GM23338 (cell line): ENCODE results near the gene SLC4A3. TPM values are rescaled to one million over a fixed set of nuclear protein-coding genes. Genes with fewer than 3 reads are reported as not detected.

Experiments
- ATAC-seq: fragments of 200-7000 bp; cut with Tn5 transposase; 3 replicates; pipeline ENCODE4 v1.9.1; 2020
- DNase-seq: peaks from one replicate; pipeline ENCODE4 v3.0.0-alpha.2; 2015; ENCODE audit warnings: low spot score
- H2AFZ ChIP-seq: fragments of 200-600 bp; sonication (generic); 2 replicates; pipeline ENCODE4 v1.8.0; 2016; ENCODE audit warnings: antibody characterized with exemption, mild to moderate bottlenecking, moderate library complexity
- H3F3A ChIP-seq: fragments of 200-600 bp; sonication (generic); replicated peaks from 2 replicates; pipeline ENCODE4 v1.8.0; 2017; ENCODE audit warnings: antibody characterized with exemption, mixed run types, low read depth
- H3K27ac ChIP-seq: fragments of 200-600 bp; sonication (generic); 2 replicates; pipeline ENCODE4 v1.6.1; 2016; ENCODE audit warnings: low read depth
- H3K27me3 ChIP-seq: fragments of 200-600 bp; sonication (generic); 2 replicates; pipeline ENCODE4 v1.8.0; 2016; ENCODE audit warnings: mild to moderate bottlenecking, mixed run types, moderate library complexity; ENCODE audit not compliant: insufficient read depth
- H3K36me3 ChIP-seq: fragments of 200-600 bp; sonication (generic); 2 replicates; pipeline ENCODE4 v1.8.0; 2016; ENCODE audit warnings: mild to moderate bottlenecking; ENCODE audit not compliant: insufficient read depth
- H3K4me1 ChIP-seq: fragments of 200-600 bp; sonication (generic); 2 replicates; pipeline ENCODE4 v1.8.0; 2016; ENCODE audit warnings: mild to moderate bottlenecking, moderate library complexity; ENCODE audit not compliant: insufficient read depth
- H3K4me2 ChIP-seq: fragments of 200-600 bp; sonication (generic); 2 replicates; pipeline ENCODE4 v1.7.1; 2017; ENCODE audit warnings: mixed run types
- H3K4me3 ChIP-seq: fragments of 200-600 bp; sonication (generic); 2 replicates; pipeline ENCODE4 v1.6.1; 2016; ENCODE audit warnings: mixed run types
- H3K79me2 ChIP-seq: fragments of 200-600 bp; sonication (generic); replicated peaks from 2 replicates; pipeline ENCODE4 v1.8.0; 2017; ENCODE audit warnings: mild to moderate bottlenecking; ENCODE audit not compliant: insufficient read depth
- H3K9me2 ChIP-seq: fragments of 200-600 bp; sonication (generic); 2 replicates; pipeline ENCODE4 v1.8.0; 2017; ENCODE audit not compliant: insufficient read depth
- H4K20me1 ChIP-seq: fragments of 200-600 bp; sonication (generic); replicated peaks from 2 replicates; pipeline ENCODE4 v1.8.0; 2017; ENCODE audit warnings: mild to moderate bottlenecking; ENCODE audit not compliant: insufficient read depth
- H3K27ac Mint-ChIP-seq: 2 replicates; pipeline ENCODE4 v1.8.0; 2020; ENCODE audit warnings: inconsistent platforms, mild to moderate bottlenecking, moderate library complexity, mixed read lengths
- H3K27me3 Mint-ChIP-seq: 3 replicates; pipeline ENCODE4 v1.8.0; 2022; ENCODE audit warnings: low read depth, mild to moderate bottlenecking, moderate library complexity, mixed read lengths, inconsistent platforms; ENCODE audit not compliant: insufficient read depth, poor library complexity
- H3K36me3 Mint-ChIP-seq: 3 replicates; pipeline ENCODE4 v1.8.0; 2021; ENCODE audit warnings: low read depth, mild to moderate bottlenecking, inconsistent platforms, moderate library complexity, mixed read lengths
- H3K4me1 Mint-ChIP-seq: 3 replicates; pipeline ENCODE4 v1.8.0; 2020; ENCODE audit warnings: mild to moderate bottlenecking, inconsistent platforms, mixed read lengths
- H3K4me3 Mint-ChIP-seq: 3 replicates; pipeline ENCODE4 v1.8.0; 2021; ENCODE audit warnings: moderate library complexity, mild to moderate bottlenecking, inconsistent platforms, mixed read lengths
- H3K9me3 Mint-ChIP-seq: 3 replicates; pipeline ENCODE4 v1.8.0; 2020; ENCODE audit warnings: moderate library complexity, mild to moderate bottlenecking, inconsistent platforms, mixed read lengths
- CREB1 ChIP-seq: fragments of 250-450 bp; sonication (Bioruptor Pico); IDR thresholded peaks from 2 replicates; pipeline ENCODE4 v1.5.0; 2020; ENCODE audit warnings: low read depth, mild to moderate bottlenecking, moderate library complexity
- CTCF ChIP-seq, 2 experiments: fragments of 200-600 bp in 1 of 2; sonication (generic) in 1 of 2; conservative IDR thresholded peaks; 2 replicates each; pipeline versions ENCODE4 v1.5.1 to v1.6.1; 2016 to 2017; ENCODE audit warnings: antibody characterized with exemption in 2 of 2, low read depth in 2 of 2, mild to moderate bottlenecking in 2 of 2, moderate library complexity in 1 of 2
- ETS1 ChIP-seq: IDR thresholded peaks from 2 replicates; pipeline ENCODE4 v1.6.1; 2016; ENCODE audit warnings: antibody characterized with exemption
- EZH2 ChIP-seq: fragments of 200-600 bp; sonication (generic); IDR thresholded peaks from one replicate; pipeline ENCODE4 v1.8.0; 2017; ENCODE audit warnings: antibody characterized with exemption, mild to moderate bottlenecking, low read depth; ENCODE audit not compliant: unreplicated experiment
- EZH2phosphoT487 ChIP-seq: fragments of 200-600 bp; sonication (generic); IDR thresholded peaks from one replicate; pipeline ENCODE4 v1.8.1; 2018; ENCODE audit warnings: antibody characterized with exemption; ENCODE audit not compliant: unreplicated experiment
- JUNB ChIP-seq: IDR thresholded peaks from one replicate; pipeline ENCODE4 v1.6.1; 2016; ENCODE audit warnings: antibody characterized with exemption; ENCODE audit not compliant: unreplicated experiment
- NANOG ChIP-seq: IDR thresholded peaks from 2 replicates; pipeline ENCODE4 v1.6.1; 2016; ENCODE audit warnings: antibody characterized with exemption, borderline replicate concordance
- POLR2AphosphoS5 ChIP-seq: IDR thresholded peaks from 2 replicates; pipeline ENCODE4 v1.6.1; 2016; ENCODE audit warnings: antibody characterized with exemption, low read depth
- REST ChIP-seq: IDR thresholded peaks from one replicate; pipeline ENCODE4 v1.6.1; 2018; ENCODE audit warnings: antibody characterized with exemption; ENCODE audit not compliant: unreplicated experiment
- STAT1 ChIP-seq: IDR thresholded peaks from one replicate; pipeline ENCODE4 v1.6.1; 2016; ENCODE audit warnings: antibody characterized with exemption; ENCODE audit not compliant: unreplicated experiment
- ZNF114 ChIP-seq: fragments of 250-450 bp; sonication (Bioruptor Pico); IDR thresholded peaks from 2 replicates; pipeline ENCODE4 v1.5.0; 2020; ENCODE audit warnings: mild to moderate bottlenecking, moderate library complexity
- ZNF331 ChIP-seq: fragments of 250-450 bp; sonication (Bioruptor Pico); IDR thresholded peaks from 2 replicates; pipeline ENCODE4 v1.5.0; 2020; ENCODE audit warnings: low read depth, mild to moderate bottlenecking, moderate library complexity
- ZNF462 ChIP-seq: fragments of 250-450 bp; sonication (Bioruptor Pico); IDR thresholded peaks from 2 replicates; pipeline ENCODE4 v1.5.0; 2020; ENCODE audit warnings: mild to moderate bottlenecking, moderate library complexity
- polyA plus RNA-seq: library from polyadenylated mRNA; unstranded; fragments of >200 nt; fragmentation: Nextera tagmentation; extraction: Ambion mirVana; gene quantifications from 2 replicates; pipeline ENCODE4 v1.2.1, GENCODE V29; 2016
- total RNA-seq: library from RNA; depleted of rRNA; stranded (reverse); fragments of >200 nt; shearing (Covaris generic); gene quantifications from 2 replicates; pipeline ENCODE4 v1.2.3, GENCODE V29; 2014

SLC4A3 gene
- total and polyA plus RNA-seq, 2 experiments from 2014 or later, result 3.6 to 6.8 TPM

- no peaks in the 10 kb centered on the region for H3K9me3 Mint-ChIP-seq
- H3K4me3 Mint-ChIP-seq, result no peak overlapping the region
- Histone ChIP-seq H2AFZ (no peak overlapping the region), H3K4me2 (no peak overlapping the region), H3K27me3 (no peaks in the 10 kb centered on the region), H3K27ac (no peak overlapping the region), H4K20me1 (no peaks in the 10 kb centered on the region), H3K4me1 (no peaks in the 10 kb centered on the region), H3K4me3 (no peak overlapping the region), H3F3A (0 out of 2 replicates have a peak, but pooled peaks cover 3% of the 10 kb centered on the region), H3K36me3 (no peaks in the 10 kb centered on the region), H3K79me2 (no peaks in the 10 kb centered on the region), H3K9me2 (no peaks in the 10 kb centered on the region)
- ATAC-seq (no peak), DNase-seq (no peak)
- TF ChIP-seq ZNF331 (CRISPR knock-in tag), result no peak
- no peak for TF ChIP-seq ETS1
- no peak for TF ChIP-seq CTCF (conservative IDR thresholded peaks at IDR 0.05; ENCODE audit: low read depth in 2 of 2)
- no peak for TF ChIP-seq ZNF114 (CRISPR knock-in tag)
- TF ChIP-seq NANOG, result no peak
- TF ChIP-seq POLR2AphosphoS5, result no peak
- no peak for TF ChIP-seq ZNF462 (CRISPR knock-in tag)
- TF ChIP-seq CREB1 (CRISPR knock-in tag), result no peak
- no peak for TF ChIP-seq STAT1
- no peak for TF ChIP-seq JUNB
- TF ChIP-seq REST, result no peak
- no peak for TF ChIP-seq EZH2
- TF ChIP-seq EZH2phosphoT487, result no peak
- H3K4me1 Mint-ChIP-seq, result peaks cover 5% of the 10 kb centered on the region; the same call in 2 of the 3 replicates
- peaks cover 17% of the 10 kb centered on the region for H3K27me3 Mint-ChIP-seq
- H3K36me3 Mint-ChIP-seq, result peaks cover 35% of the 10 kb centered on the region; the same call in 1 of the 3 replicates
- no peak overlapping the region for H3K27ac Mint-ChIP-seq
These were observed 18.2 kb upstream of the SLC4A3 start for GRCh38 chr2:219609149-219609750.
